ENCODE results near the gene C2CD4B.

The C2CD4B gene

DNA sequence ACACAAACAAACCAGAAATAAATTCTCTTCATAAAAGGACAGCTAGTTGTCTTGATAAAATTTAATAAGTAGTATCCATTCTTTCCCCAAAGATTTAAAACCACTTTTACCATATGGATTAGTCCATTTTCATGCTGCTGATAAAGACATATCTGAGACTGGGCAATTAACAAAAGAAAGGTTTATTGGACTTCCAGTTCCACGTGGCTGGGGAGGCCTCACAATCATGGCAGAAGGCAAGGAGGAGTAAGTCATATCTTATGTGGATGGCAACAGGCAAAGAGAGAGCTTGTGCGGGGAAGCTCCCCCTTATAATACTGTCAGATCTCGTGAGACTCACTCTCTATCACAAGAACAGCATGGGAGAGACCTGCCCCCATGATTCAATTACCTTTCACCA, 38.7 kb downstream of the C2CD4B start:
- FAIRE-seq (no peak), DNase-seq (ENCODE audit: insufficient read length) (no peak)
- TF ChIP-seq POLR2A (IDR thresholded peaks at IDR 0.05; ENCODE audit: low read depth, low read length) = no peak
- no peak for TF ChIP-seq TAF1 (IDR thresholded peaks at IDR 0.05; ENCODE audit: borderline replicate concordance, low read depth, low read length)
- no peak for TF ChIP-seq POLR2AphosphoS5 (IDR thresholded peaks at IDR 0.05; ENCODE audit: low read depth, low read length)

DNA sequence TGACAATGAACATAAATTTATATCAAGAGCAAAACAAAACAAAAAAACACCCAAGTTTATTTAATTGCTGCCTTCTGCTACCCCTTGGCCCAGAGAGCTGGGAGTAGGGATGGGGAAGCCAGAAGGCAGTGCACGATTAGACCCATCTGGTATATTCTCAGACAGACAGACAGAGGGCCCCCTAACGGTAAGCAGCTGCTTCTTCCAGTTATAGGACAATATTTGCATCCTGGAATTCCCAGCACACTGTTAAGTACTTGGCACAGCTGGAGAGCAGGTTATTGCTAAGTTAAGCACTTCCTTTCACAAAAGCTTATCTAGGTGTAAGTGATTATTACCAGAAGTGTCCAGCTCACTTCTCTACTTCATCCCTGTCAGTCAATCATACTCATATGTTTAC, 39.3 kb downstream of the C2CD4B start:
- no peak for DNase-seq (ENCODE audit: insufficient read length)
- no peak for TF ChIP-seq POLR2AphosphoS5 (IDR thresholded peaks at IDR 0.05; ENCODE audit: low read depth, low read length)
- no peak for TF ChIP-seq TAF1 (IDR thresholded peaks at IDR 0.05; ENCODE audit: borderline replicate concordance, low read depth, low read length)
- TF ChIP-seq POLR2A (IDR thresholded peaks at IDR 0.05; ENCODE audit: low read depth, low read length) = no peak
- FAIRE-seq = no peak

DNA sequence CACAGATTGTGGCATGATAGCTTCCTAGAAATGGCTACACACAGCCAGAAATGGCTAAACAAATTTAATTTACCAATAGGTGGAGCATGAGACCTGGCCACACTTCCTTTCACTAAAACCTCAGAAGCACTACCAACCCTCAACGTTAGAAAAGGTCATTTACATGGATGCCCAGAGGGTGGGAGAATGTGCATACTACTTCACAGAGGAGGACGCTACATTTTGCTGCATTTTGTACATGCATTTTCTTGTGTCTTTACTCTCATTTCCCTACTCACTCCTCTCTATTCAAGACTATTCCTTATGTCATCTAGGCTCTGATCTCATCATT, 40.1 kb downstream of the C2CD4B start:
- DNase-seq (ENCODE audit: insufficient read length) (no peak), FAIRE-seq (peak; percentile 78)

DNA sequence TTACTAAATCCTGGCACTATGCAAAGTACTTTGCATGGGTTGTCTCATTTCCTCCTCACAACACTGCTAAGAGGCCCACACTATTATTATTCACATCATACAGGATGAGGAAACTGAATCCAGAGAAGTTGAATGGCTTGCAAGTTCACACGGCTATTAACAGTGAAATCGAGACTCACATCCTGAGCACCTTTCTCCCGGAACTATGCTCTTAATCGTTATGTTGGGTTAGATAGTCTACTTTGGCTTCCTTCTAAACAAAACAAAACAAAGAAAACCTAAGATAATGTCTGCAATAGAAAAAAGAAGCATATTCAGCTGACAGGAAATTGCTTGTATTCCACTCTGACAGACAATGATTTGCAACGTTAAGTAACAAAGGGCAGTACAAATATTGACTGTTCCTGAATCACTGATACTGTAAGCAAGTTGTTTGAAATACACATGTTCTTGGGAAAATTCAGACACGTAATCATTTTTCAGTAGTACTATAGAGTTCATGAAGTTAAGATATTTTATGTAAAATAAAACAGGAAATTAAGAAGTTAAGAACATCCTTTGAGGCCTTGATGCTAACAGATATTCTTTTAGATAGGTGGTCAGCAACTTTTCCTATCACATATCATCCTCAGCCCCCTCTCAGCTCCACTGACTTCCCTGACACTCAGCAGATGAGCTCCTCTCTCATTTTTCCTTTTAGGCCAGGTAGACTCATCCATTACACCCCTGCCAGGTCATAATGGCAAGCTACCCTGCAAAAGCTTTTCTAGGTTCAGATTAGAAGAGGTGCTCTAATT, 40.7 kb downstream of the C2CD4B start:
- peak; percentile 68 for FAIRE-seq
- TF ChIP-seq POLR2A (IDR thresholded peaks at IDR 0.05; ENCODE audit: low read depth, low read length) (no peak), POLR2AphosphoS5 (IDR thresholded peaks at IDR 0.05; ENCODE audit: low read depth, low read length) (no peak), TAF1 (IDR thresholded peaks at IDR 0.05; ENCODE audit: borderline replicate concordance, low read depth, low read length) (no peak)
- no peak for DNase-seq (ENCODE audit: insufficient read length)

More for the DNA sequence above, 40.1 kb downstream of the C2CD4B start:
- TF ChIP-seq TAF1 (IDR thresholded peaks at IDR 0.05; ENCODE audit: borderline replicate concordance, low read depth, low read length) (no peak), POLR2AphosphoS5 (IDR thresholded peaks at IDR 0.05; ENCODE audit: low read depth, low read length) (no peak), POLR2A (IDR thresholded peaks at IDR 0.05; ENCODE audit: low read depth, low read length) (no peak)

DNA sequence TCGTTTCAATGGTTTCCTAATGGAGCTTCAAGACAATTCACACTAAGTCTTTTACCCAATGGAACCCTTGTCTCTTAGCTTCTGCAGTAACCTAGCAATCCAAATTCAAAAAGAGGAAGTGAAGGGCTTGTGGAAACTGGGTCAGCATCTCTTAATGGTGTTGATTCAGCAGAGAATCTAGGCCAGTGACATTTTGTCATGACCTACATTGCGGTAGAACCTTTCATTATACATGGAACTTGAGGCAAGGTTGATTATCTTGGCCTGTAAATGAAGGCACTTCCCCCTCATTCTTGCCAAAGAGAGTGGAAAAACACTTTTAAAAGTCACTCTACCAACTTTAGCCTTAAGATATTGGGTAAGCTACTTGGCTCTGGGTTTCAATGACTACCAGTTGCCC, 42.8 kb downstream of the C2CD4B start:
- FAIRE-seq = no peak
- DNase-seq (ENCODE audit: insufficient read length) = no peak
- TF ChIP-seq POLR2AphosphoS5 (IDR thresholded peaks at IDR 0.05; ENCODE audit: low read depth, low read length) = no peak
- no peak for TF ChIP-seq TAF1 (IDR thresholded peaks at IDR 0.05; ENCODE audit: borderline replicate concordance, low read depth, low read length)
- no peak for TF ChIP-seq POLR2A (IDR thresholded peaks at IDR 0.05; ENCODE audit: low read depth, low read length)

DNA sequence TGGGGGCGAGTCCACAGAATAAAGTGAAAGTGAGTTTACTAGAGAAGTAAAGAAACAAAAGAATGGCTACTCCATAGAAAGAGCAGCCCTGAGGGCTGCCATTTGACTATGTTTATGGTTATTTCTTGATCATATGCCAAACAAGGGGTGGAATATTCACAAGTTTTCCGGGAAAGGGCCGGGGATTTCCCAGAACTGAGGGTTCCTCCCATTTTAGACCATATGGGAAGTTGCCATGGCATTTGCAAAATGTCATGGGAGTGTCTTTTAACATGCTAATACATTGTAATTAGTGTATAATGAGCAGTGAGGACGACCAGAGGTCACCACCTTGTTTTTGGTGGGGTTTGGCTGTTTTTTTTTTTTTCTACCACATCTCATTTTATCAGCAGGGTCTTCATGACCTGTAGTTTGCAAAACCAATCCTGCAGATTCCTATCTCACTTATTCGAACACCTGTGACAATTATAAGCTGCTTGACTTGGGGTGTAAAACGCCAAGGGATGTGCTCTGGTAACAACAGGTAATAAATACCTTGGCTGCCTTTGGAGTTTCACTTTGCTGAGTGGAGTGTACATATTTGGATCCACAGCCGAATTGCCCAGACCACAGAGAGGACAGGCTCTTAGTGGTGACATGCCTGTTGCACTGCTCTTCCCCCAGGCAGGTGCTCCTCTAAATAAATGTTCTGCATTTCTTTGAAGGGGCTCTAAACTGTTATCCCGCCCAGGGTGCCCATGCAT, 43.6 kb downstream of the C2CD4B start:
- TF ChIP-seq POLR2AphosphoS5 (IDR thresholded peaks at IDR 0.05; ENCODE audit: low read depth, low read length) (no peak), TAF1 (IDR thresholded peaks at IDR 0.05; ENCODE audit: borderline replicate concordance, low read depth, low read length) (no peak), POLR2A (IDR thresholded peaks at IDR 0.05; ENCODE audit: low read depth, low read length) (no peak)
- no peak for FAIRE-seq
- no peak for DNase-seq (ENCODE audit: insufficient read length)

DNA sequence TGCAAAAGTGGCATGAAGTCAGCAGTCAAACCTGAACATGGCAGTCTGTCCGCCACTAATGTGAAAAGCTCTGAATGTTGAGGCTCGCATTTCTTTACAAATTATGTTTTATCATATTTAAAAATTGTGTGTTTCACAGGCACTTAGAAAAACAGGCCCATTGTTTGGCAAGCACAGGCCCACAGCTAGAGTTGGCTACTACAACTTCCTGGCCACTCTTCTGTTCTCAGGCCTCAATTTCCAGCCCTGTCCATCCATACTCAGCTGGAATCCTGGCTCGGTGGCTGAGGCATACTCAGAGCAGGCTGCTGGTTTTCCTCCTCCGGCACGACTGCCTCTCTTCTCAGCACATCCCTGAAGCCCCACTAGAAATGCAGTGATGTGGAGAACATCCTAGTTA, 44.3 kb downstream of the C2CD4B start:
- TF ChIP-seq POLR2A (IDR thresholded peaks at IDR 0.05; ENCODE audit: low read depth, low read length) = no peak
- no peak for TF ChIP-seq TAF1 (IDR thresholded peaks at IDR 0.05; ENCODE audit: borderline replicate concordance, low read depth, low read length)
- TF ChIP-seq POLR2AphosphoS5 (IDR thresholded peaks at IDR 0.05; ENCODE audit: low read depth, low read length) = no peak
- DNase-seq (ENCODE audit: insufficient read length) = no peak
- FAIRE-seq = no peak

DNA sequence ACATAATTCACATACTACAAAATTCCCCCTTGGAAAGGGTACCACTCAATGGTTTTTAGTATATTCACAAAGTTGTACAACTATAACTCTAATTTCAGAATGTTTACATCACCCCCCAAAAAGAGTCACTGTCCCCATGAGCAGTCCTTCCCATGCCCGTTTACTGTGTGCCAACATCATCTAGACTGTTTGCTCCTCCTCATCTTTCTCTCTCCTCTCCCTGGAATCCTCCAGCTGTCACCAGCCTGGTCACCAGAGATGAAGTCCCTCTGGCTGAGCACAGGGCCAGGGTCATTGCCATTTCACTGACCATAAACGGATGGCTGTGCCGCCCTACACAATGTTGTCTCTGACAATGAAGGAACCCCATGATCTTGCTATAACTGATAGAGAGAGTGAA, 45.2 kb downstream of the C2CD4B start:
- FAIRE-seq (no peak), DNase-seq (ENCODE audit: insufficient read length) (no peak)
- no peak for TF ChIP-seq POLR2A (IDR thresholded peaks at IDR 0.05; ENCODE audit: low read depth, low read length)
- TF ChIP-seq TAF1 (IDR thresholded peaks at IDR 0.05; ENCODE audit: borderline replicate concordance, low read depth, low read length) = no peak
- no peak for TF ChIP-seq POLR2AphosphoS5 (IDR thresholded peaks at IDR 0.05; ENCODE audit: low read depth, low read length)

DNA sequence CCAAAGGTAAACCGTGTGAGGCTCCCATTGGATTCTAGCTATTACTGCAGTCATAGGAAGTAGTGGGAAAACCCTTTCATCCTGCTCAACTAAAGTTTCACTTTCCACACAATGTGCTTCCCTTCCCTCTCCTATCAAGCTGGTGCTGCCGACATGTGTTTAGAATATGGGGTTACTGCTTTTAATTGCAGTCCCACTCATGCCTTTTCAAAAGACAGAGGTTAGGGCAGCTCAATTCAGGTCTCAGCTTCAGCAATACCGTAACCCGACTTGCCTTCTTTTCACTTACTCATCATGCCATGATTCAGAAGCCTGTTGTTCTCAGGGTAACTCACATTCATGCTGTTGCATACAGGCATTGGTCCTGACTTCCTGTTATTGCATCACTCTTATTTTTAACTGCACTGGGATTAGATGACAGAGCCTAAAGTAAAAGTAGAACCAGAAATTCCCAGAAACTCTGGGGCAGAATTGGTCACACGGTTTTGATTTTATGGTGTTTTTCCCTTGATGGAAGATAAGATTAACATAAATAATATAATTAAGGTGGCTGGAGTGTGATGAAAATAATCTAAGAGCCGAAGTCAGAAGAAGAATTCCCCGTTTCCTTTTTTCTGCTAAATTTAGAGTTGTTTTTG, 45.7 kb downstream of the C2CD4B start:
- DNase-seq (ENCODE audit: insufficient read length) (no peak), FAIRE-seq (no peak)
- TF ChIP-seq POLR2AphosphoS5 (IDR thresholded peaks at IDR 0.05; ENCODE audit: low read depth, low read length) = no peak

DNA sequence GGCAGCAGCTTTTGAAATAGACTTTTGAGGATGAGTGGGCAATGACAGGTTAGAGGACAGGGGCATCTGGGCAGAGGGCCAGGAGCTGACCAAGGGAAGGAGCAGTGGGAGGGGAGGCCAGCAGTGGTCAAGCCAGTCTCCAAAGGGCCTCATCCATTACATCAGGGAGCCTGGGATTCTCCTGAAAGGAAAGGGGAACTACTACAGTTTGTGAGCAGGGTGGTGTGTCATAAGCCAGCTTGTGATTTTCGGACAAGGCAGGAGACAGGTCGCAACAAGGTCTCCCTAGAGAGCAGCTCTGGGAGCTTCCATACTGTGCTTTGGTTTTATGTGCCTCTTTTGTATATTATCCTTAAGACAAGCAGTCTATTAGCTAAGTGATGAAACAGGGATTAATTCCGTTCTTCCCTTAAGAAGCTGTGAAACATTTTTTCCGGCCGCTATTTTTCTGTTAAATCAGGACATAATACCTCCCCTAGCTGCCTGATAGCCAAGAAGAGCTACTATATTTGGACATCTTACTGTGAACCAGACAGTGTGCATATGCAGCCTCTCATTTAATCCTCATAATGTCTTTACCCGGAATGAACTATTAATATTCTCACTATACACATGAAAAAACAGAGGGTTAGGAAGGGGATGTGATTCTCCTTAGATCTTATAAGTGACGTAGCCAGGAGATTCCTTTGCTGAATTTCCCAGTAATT, 46.4 kb downstream of the C2CD4B start:
- TF ChIP-seq TAF1 (IDR thresholded peaks at IDR 0.05; ENCODE audit: borderline replicate concordance, low read depth, low read length) (no peak), POLR2AphosphoS5 (IDR thresholded peaks at IDR 0.05; ENCODE audit: low read depth, low read length) (no peak), POLR2A (IDR thresholded peaks at IDR 0.05; ENCODE audit: low read depth, low read length) (no peak)
- FAIRE-seq (no peak), DNase-seq (ENCODE audit: insufficient read length) (no peak)

DNA sequence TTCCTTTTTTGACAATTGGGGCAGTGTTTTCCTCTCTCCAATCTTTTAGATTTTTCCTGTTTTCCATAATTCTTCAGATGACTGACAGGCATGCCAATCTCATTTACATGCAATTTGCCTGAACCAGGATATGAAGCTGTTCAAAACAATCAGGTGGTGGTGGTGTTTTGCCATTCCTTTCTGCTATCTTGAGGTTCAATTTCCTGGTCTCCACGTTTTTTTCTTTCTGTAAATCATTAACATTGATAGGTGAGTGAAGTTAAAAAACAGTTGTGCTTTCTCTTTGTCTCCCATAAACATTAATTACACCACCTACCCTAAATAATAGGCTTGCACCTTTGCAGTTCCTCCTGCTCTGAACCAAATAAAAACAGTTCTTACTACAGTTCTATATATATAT, 49.2 kb downstream of the C2CD4B start:
- TF ChIP-seq POLR2A (IDR thresholded peaks at IDR 0.05; ENCODE audit: low read depth, low read length) (no peak), TAF1 (IDR thresholded peaks at IDR 0.05; ENCODE audit: borderline replicate concordance, low read depth, low read length) (no peak), POLR2AphosphoS5 (IDR thresholded peaks at IDR 0.05; ENCODE audit: low read depth, low read length) (no peak)
- FAIRE-seq = no peak
- no peak for DNase-seq (ENCODE audit: insufficient read length)

Measured in GM12892 (cell line).